Activated CD8-positive, alpha-beta memory T cell treated with anti-CD3 and anti-CD28 coated beads, Interleukin-2, amount 10 ng/mL, durations not matched to agents 7 days and 5 days (primary cell): ENCODE data around the gene S100A16. TPM values are rescaled to one million over a fixed set of nuclear protein-coding genes. Genes with fewer than 3 reads are reported as not detected.

ENCODE experiments used
- ATAC-seq: fragments of 150-1000 bp; cut with Tn5 transposase; one replicate; pipeline ENCODE4 v1.10.0; 2021; ENCODE audit warnings: moderate library complexity
- CTCF ChIA-PET: fragments of 350-600 bp; sonication (Branson Sonifier 250); formaldehyde crosslinking; loops from one replicate; lab custom pipeline; 2021; ENCODE audit warnings: antibody characterized with exemption; lab: Charles Lee
- DNase-seq: peaks from one replicate; pipeline ENCODE4 v3.0.0-alpha.2; 2020
- H3K27ac Mint-ChIP-seq: one replicate; pipeline ENCODE4 v1.8.0; 2021; ENCODE audit warnings: mild to moderate bottlenecking, mixed read lengths
- H3K27me3 Mint-ChIP-seq: one replicate; pipeline ENCODE4 v1.8.0; 2021; ENCODE audit warnings: mixed read lengths
- H3K36me3 Mint-ChIP-seq: one replicate; pipeline ENCODE4 v1.8.0; 2021; ENCODE audit warnings: mild to moderate bottlenecking, mixed read lengths
- H3K4me1 Mint-ChIP-seq: one replicate; pipeline ENCODE4 v1.8.0; 2021; ENCODE audit warnings: mixed read lengths
- H3K4me3 Mint-ChIP-seq: one replicate; pipeline ENCODE4 v1.8.0; 2021; ENCODE audit warnings: mild to moderate bottlenecking, moderate library complexity, mixed read lengths
- H3K9me3 Mint-ChIP-seq: one replicate; pipeline ENCODE4 v1.8.0; 2022; ENCODE audit warnings: low read depth, mixed read lengths
- total RNA-seq, 2 experiments: library from RNA; stranded (reverse); gene quantifications; one replicate each; pipeline ENCODE4 v1.2.3, GENCODE V29; 2021

The S100A16 gene
- total RNA-seq, 2 experiments from 2014 or later, result not detected

DNA sequence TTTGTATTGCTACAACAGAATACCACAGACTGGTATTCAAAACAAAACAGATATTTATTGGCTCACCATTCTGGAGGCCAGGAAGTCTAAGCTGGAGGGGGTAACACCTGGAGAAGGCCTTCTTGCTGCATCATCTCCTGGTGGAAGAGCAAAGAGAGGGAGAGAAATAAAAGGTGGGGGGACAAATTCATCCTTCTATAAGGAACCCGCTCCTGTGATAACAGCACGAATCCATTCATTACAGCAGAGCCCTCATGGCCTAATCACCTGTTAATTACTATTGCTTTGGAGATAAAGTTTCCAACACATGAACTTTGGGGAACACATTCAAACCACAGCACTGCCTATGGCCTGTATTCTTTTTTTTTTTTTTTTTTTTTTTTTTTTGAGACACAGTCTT lies 52.7 kb downstream of the S100A16 start:
- DNase-seq, result no peak
- CTCF ChIA-PET, result interaction anchor here (0.7 to 3.0 kb wide), 5 partner anchors 9 to 27 kb away, joined by 3 to 15 read pairs (median 5); no protein-coding TSS in a partner anchor
- Mint-ChIP-seq H3K36me3 (no peaks in the 10 kb centered on the region), H3K27me3 (no peaks in the 10 kb centered on the region), H3K27ac (no peak overlapping the region), H3K4me3 (no peak overlapping the region), H3K4me1 (peaks cover under 1% of the 10 kb centered on the region), H3K9me3 (no peaks in the 10 kb centered on the region)
- ATAC-seq, result no peak

DNA sequence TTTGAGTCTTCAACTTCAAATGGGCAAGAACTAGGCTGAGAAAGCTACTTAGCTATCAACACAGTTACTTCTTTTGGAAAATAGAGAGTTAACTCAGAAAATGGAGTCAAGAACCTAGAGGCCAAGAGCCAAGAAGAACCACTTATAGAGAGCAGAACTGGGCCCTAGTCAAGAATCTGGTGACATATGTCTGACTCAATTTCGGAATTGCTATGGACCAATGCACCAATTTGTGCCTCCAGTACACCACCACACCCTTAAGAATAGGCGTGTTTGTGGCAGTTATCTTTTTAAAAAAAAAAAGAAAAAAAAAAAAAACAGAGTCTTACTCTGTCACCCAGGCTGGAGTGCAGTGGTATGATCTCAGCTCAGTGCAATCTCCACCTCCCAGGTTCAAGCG lies 55.1 kb downstream of the S100A16 start:
- CTCF ChIA-PET, result interaction anchor here (0.8 to 6.1 kb wide), 5 partner anchors 10 to 47 kb away, joined by 3 to 37 read pairs (median 3); partner anchors contain the start of gene S100A6
- Mint-ChIP-seq H3K27ac (no peak overlapping the region), H3K27me3 (no peaks in the 10 kb centered on the region), H3K4me1 (peaks cover 3% of the 10 kb centered on the region), H3K36me3 (no peaks in the 10 kb centered on the region), H3K9me3 (no peaks in the 10 kb centered on the region), H3K4me3 (no peak overlapping the region)
- ATAC-seq (no peak), DNase-seq (no peak)

Other genes starting within 250 kb of the S100A16 start
- not detected for gene S100A12, start 237.5 kb downstream of the S100A16 start, total RNA-seq
- gene S100A8, start 222.1 kb downstream of the S100A16 start, total RNA-seq, result not detected
- gene S100A7A, start 196.6 kb downstream of the S100A16 start, total RNA-seq, result not detected
- gene S100A7, start 152.5 kb downstream of the S100A16 start, total RNA-seq, result not detected
- gene S100A6, start 77.1 kb downstream of the S100A16 start, total RNA-seq, result 100 to 1,000 TPM; 386 to 543 TPM
- gene S100A5, start 72.2 kb downstream of the S100A16 start, total RNA-seq, result 1 to 10 TPM; 1.6 to 3.0 TPM
- gene S100A4, start 67.3 kb downstream of the S100A16 start, total RNA-seq, result 100 to 1,000 TPM; 898 to 906 TPM
- gene S100A3, start 63.9 kb downstream of the S100A16 start, total RNA-seq, result not detected
- gene S100A2, start 47.3 kb downstream of the S100A16 start, total RNA-seq, result under 1 TPM; 0.50 to 0.96 TPM
- gene S100A14, start 3.2 kb upstream of the S100A16 start, total RNA-seq, result not detected
- 1 to 10 TPM; 6.0 to 7.0 TPM for gene S100A13, start 14.4 kb upstream of the S100A16 start, total RNA-seq
- gene S100A1, start 15.3 kb upstream of the S100A16 start, total RNA-seq, result not detected
- gene CHTOP, start 20.9 kb upstream of the S100A16 start, total RNA-seq, result 10 to 100 TPM; 83.8 to 89.1 TPM
- gene SNAPIN, start 45.6 kb upstream of the S100A16 start, total RNA-seq, result 10 to 100 TPM; 30.7 to 34.2 TPM
- gene ILF2, start 57.9 kb upstream of the S100A16 start, total RNA-seq, result 100 to 1,000 TPM; 193 to 260 TPM
- gene NPR1, start 65.6 kb upstream of the S100A16 start, total RNA-seq, result under 1 TPM in 1 of 2 experiments, not detected in 1; 0.05 TPM
- gene INTS3, start 114.9 kb upstream of the S100A16 start, total RNA-seq, result 10 to 100 TPM; 50.2 to 51.5 TPM
- gene SLC27A3, start 162.3 kb upstream of the S100A16 start, total RNA-seq, result 10 to 100 TPM; 39.8 to 43.0 TPM